ENCODE measurements around the gene NUP98.

GRCh38 chr11:3822312-3822711, 25.0 kb upstream of the NUP98 start:
- TF ChIP-seq POLR2A (IDR thresholded peaks at IDR 0.05; ENCODE audit: low read depth, low read length) = no peak
- TF ChIP-seq JUN (IDR thresholded peaks at IDR 0.05; ENCODE audit: borderline replicate concordance, insufficient read depth, insufficient read length, low read depth) = no peak
- TF ChIP-seq, protein P1, sequence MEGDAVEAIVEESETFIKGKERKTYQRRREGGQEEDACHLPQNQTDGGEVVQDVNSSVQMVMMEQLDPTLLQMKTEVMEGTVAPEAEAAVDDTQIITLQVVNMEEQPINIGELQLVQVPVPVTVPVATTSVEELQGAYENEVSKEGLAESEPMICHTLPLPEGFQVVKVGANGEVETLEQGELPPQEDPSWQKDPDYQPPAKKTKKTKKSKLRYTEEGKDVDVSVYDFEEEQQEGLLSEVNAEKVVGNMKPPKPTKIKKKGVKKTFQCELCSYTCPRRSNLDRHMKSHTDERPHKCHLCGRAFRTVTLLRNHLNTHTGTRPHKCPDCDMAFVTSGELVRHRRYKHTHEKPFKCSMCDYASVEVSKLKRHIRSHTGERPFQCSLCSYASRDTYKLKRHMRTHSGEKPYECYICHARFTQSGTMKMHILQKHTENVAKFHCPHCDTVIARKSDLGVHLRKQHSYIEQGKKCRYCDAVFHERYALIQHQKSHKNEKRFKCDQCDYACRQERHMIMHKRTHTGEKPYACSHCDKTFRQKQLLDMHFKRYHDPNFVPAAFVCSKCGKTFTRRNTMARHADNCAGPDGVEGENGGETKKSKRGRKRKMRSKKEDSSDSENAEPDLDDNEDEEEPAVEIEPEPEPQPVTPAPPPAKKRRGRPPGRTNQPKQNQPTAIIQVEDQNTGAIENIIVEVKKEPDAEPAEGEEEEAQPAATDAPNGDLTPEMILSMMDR (IDR thresholded peaks at IDR 0.05; ENCODE audit: extremely low read depth in 1 of 2, insufficient read depth in 1 of 2, low read depth in 1 of 2, low read length in 2 of 2) = no peak
- TF ChIP-seq POLR2AphosphoS5 (IDR thresholded peaks at IDR 0.05; ENCODE audit: insufficient read depth, low read depth, low read length) = no peak
- no peak for TF ChIP-seq MAX (IDR thresholded peaks at IDR 0.05; ENCODE audit: insufficient read depth, insufficient read length)
- no peak for TF ChIP-seq EZH2 (IDR thresholded peaks at IDR 0.05; ENCODE audit: borderline replicate concordance, low read depth, low read length, severe bottlenecking)
- no peak for TF ChIP-seq FOS (IDR thresholded peaks at IDR 0.05; ENCODE audit: borderline replicate concordance, insufficient read depth, low read length)

Measured in endothelial cell of umbilical vein (primary cell).